A673 (cell line): ENCODE data around the gene ADGRE1. TPM values are rescaled to one million over a fixed set of nuclear protein-coding genes. Genes with fewer than 3 reads are reported as not detected.

Source experiments
- BruUV-seq: library from RNA; stranded (reverse); fragments of 400-500 nt; replicated peaks from 2 replicates; lab custom pipeline; 2021; lab: Mats Ljungman, UMichigan
- CTCF ChIA-PET: fragments of 300-600 bp; sonication (Branson Sonifier 250); formaldehyde crosslinking; loops from one replicate; lab custom pipeline; 2022; ENCODE audit warnings: antibody characterized with exemption; lab: Charles Lee
- POLR2A ChIA-PET: fragments of 300-600 bp; sonication (Branson Sonifier 250); formaldehyde crosslinking; loops from one replicate; lab custom pipeline; 2022; ENCODE audit warnings: antibody characterized with exemption; ENCODE audit not compliant: low non-redundant PET; lab: Charles Lee
- DNase-seq: peaks from one replicate; pipeline ENCODE4 v3.0.0-alpha.2; 2015; ENCODE audit warnings: low spot score
- H3K27ac ChIP-seq: fragments of 200-600 bp; sonication (generic); 2 replicates; pipeline ENCODE4 v1.5.1; 2016; ENCODE audit warnings: mixed run types, low read depth, mild to moderate bottlenecking, mixed read lengths, antibody characterized with exemption, low read length; ENCODE audit not compliant: poor library complexity, severe bottlenecking
- H3K27me3 ChIP-seq: fragments of 200-600 bp; sonication (generic); replicated peaks from 2 replicates; pipeline ENCODE4 v1.6.1; 2017; ENCODE audit warnings: mixed run types, low read depth, mild to moderate bottlenecking, mixed read lengths, antibody characterized with exemption, low read length; ENCODE audit not compliant: insufficient read depth, poor library complexity
- H3K36me3 ChIP-seq: fragments of 200-600 bp; sonication (generic); 2 replicates; pipeline ENCODE4 v1.6.1; 2016; ENCODE audit warnings: mixed run types, mild to moderate bottlenecking, mixed read lengths, antibody characterized with exemption, low read length; ENCODE audit not compliant: insufficient read depth, poor library complexity, severe bottlenecking
- H3K4me1 ChIP-seq: fragments of 200-600 bp; sonication (generic); 2 replicates; pipeline ENCODE4 v1.6.1; 2017; ENCODE audit warnings: mixed run types, mild to moderate bottlenecking, mixed read lengths, antibody characterized with exemption, low read length; ENCODE audit not compliant: insufficient read depth, poor library complexity, severe bottlenecking
- H3K4me3 ChIP-seq: fragments of 200-600 bp; sonication (generic); 2 replicates; pipeline ENCODE4 v1.5.1; 2016; ENCODE audit warnings: low read depth, mixed run types, mild to moderate bottlenecking, mixed read lengths, low read length; ENCODE audit not compliant: poor library complexity, severe bottlenecking
- H3K9me3 ChIP-seq: fragments of 200-600 bp; sonication (generic); 2 replicates; pipeline ENCODE4 v1.6.1; 2016; ENCODE audit warnings: mixed run types, low read depth, mild to moderate bottlenecking, mixed read lengths, antibody characterized with exemption, low read length; ENCODE audit not compliant: poor library complexity, severe bottlenecking
- EZH2 ChIP-seq: fragments of 200-600 bp; sonication (generic); IDR thresholded peaks from 2 replicates; pipeline ENCODE4 v1.6.1; 2017; ENCODE audit warnings: borderline replicate concordance, low read depth, mild to moderate bottlenecking, mixed read lengths, antibody characterized with exemption, low read length; ENCODE audit not compliant: poor library complexity, severe bottlenecking
- intact Hi-C: fragments of 100-400 bp; cut with micrococcal nuclease; formaldehyde crosslinking; loops from one replicate; pipeline ENCODE4 v1.10.0; 2022; ENCODE audit not compliant: unreplicated experiment
- total RNA-seq: library from RNA; stranded (reverse); gene quantifications from 2 replicates; pipeline ENCODE4 v1.2.3, GENCODE V29; 2021
- TF ChIP-seq, protein P1 (sequence below): fragments of 300-800, 200-600 bp; sonication (generic); conservative IDR thresholded peaks from 2 replicates; pipeline ENCODE4 v1.5.1; 2017; ENCODE audit warnings: low read depth, mild to moderate bottlenecking, antibody characterized with exemption, low read length, moderate library complexity, mixed read lengths

Gene ADGRE1
- total RNA-seq, 1 experiment from 2014 or later = not detected

DNA sequence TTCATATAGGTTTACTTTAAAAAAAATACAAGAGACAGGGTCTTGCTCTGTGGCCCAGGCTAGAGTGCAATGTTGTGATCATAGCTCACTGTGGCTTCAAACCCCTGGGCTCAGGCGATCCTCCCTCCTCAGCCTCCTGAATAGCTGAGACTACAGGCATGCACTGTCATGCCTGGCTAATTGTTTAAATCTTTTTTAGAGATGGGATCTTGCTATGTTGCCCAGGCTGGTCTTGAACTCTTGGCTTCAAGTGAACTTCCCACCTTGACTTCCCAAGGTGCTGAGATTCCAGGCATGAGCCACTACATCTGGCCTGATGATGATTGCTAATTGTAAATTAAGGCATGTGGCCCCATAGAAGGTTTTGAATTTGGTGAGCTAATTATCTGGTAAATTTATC is 35.4 kb upstream of the ADGRE1 start:
- H3K27ac ChIP-seq = no peak overlapping the region
- no peaks in the 10 kb centered on the region for H3K27me3 ChIP-seq
- no peaks in the 10 kb centered on the region for H3K9me3 ChIP-seq
- intact Hi-C loops = no loop called here
- ChIA-PET CTCF (no interaction called here), POLR2A (no interaction called here)
- TF ChIP-seq, protein P1, sequence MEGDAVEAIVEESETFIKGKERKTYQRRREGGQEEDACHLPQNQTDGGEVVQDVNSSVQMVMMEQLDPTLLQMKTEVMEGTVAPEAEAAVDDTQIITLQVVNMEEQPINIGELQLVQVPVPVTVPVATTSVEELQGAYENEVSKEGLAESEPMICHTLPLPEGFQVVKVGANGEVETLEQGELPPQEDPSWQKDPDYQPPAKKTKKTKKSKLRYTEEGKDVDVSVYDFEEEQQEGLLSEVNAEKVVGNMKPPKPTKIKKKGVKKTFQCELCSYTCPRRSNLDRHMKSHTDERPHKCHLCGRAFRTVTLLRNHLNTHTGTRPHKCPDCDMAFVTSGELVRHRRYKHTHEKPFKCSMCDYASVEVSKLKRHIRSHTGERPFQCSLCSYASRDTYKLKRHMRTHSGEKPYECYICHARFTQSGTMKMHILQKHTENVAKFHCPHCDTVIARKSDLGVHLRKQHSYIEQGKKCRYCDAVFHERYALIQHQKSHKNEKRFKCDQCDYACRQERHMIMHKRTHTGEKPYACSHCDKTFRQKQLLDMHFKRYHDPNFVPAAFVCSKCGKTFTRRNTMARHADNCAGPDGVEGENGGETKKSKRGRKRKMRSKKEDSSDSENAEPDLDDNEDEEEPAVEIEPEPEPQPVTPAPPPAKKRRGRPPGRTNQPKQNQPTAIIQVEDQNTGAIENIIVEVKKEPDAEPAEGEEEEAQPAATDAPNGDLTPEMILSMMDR = no peak
- no peak for TF ChIP-seq EZH2
- H3K36me3 ChIP-seq = peaks cover 9% of the 10 kb centered on the region
- H3K4me3 ChIP-seq = no peak overlapping the region
- no peak for DNase-seq
- no peaks in the 10 kb centered on the region for H3K4me1 ChIP-seq
- BruUV-seq = no TSS peak

DNA sequence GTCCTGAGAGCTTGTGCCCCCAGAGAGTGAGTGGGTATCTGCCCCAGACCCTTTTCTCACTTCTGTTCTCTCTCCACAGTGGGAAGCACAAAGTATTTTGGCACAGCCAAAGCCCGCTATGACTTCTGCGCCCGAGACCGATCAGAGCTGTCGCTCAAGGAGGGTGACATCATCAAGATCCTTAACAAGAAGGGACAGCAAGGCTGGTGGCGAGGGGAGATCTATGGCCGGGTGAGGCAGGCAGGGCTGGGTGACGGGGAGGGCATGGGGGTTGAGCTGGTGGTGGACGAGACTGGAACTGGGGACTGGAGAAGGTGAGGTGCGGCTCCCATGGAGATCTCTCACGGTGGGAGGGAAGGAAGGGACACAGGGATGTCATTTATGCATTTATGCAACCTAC is 33.5 kb upstream of the ADGRE1 start:
- no peak overlapping the region for H3K27ac ChIP-seq
- no TSS peak for BruUV-seq
- no peaks in the 10 kb centered on the region for H3K9me3 ChIP-seq
- H3K4me3 ChIP-seq = no peak overlapping the region
- H3K4me1 ChIP-seq = no peaks in the 10 kb centered on the region
- intact Hi-C loops = no loop called here
- no peak for DNase-seq
- CTCF ChIA-PET = no interaction called here
- H3K36me3 ChIP-seq = peaks cover 9% of the 10 kb centered on the region
- H3K27me3 ChIP-seq = no peaks in the 10 kb centered on the region
- POLR2A ChIA-PET = no interaction called here
- TF ChIP-seq, protein P1 = no peak
- TF ChIP-seq EZH2 = no peak

DNA sequence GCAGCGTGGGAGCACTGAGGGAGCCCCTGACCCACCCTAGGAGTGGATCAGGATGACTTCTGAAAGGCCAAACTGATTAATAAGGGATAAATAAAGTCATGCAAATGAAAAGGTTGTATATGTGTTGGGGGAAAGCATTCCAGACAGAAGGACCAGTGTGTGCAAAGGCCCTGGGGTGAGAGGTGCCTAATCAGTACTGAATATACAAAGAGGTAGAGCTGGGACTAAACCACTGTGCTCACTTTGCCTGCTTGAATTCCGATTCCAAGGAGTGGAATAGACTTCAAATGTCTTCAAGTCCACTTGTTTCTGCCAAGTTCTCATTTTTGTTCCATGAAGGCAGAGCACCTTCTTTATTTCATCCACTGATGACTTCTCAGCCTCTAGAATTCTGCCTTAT is 32.6 kb upstream of the ADGRE1 start:
- BruUV-seq = no TSS peak
- CTCF ChIA-PET = no interaction called here
- intact Hi-C loops = no loop called here

More for the DNA sequence above, 32.6 kb upstream of the ADGRE1 start:
- no peak overlapping the region for H3K27ac ChIP-seq
- no peaks in the 10 kb centered on the region for H3K27me3 ChIP-seq
- peaks cover 9% of the 10 kb centered on the region for H3K36me3 ChIP-seq
- no peak overlapping the region for H3K4me3 ChIP-seq
- no peaks in the 10 kb centered on the region for H3K4me1 ChIP-seq
- POLR2A ChIA-PET = no interaction called here
- no peak for TF ChIP-seq EZH2
- TF ChIP-seq, protein P1 = no peak
- DNase-seq = no peak
- no peaks in the 10 kb centered on the region for H3K9me3 ChIP-seq
